HG02885 (cell line): ENCODE data around the gene PDE3A.
"Not testable (repeated sequence)": the region's sequence is repeated elsewhere in the genome, so short reads cannot be mapped to it uniquely, and the experiment has no call there.

Source experiments
- ATAC-seq: cut with Tn5 transposase; IDR thresholded peaks from one replicate; pipeline ENCODE4 v1.9.1; 2021; ENCODE audit warnings: mild to moderate bottlenecking; ENCODE audit not compliant: unreplicated experiment, poor library complexity

Gene PDE3A

DNA sequence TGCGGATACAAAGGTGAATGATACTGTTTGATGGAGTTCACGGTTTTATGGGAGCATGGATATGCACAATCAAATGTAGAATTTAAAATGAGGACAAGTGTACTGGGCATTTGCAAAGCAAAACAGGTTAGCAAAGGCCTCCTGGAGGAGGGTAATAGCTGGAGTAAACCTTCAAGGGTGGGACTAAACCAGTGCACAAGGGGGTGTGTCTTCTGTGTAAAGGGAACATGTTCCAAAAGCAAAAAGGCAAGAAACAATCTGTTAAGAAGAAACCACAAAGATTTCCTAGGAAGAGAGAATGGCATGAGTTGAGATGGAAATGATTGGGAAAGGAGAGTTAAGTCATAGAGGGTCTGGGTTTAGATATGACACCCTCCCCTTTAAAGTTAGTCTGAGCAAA lies 217.6 kb downstream of the PDE3A start:
- no peak for ATAC-seq

DNA sequence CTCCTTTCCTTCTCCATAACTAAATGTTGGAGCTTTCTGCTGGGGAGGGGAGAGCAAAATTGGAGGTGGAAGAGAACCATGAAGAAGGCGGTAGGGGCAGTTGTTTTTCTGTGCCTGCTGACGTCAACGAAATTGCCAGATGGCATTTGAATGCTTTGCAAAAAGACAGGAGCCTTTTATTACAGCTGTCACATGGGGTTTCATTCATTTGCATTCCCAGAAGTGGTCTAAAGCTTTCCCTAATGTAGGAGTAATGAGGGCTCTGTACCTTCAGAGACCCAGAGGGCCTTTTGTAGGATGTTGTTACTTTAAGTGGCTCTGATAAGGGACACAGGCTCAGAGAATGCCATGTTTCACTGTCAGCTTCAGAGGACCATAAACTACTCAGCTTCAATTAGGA lies 219.7 kb downstream of the PDE3A start:
- ATAC-seq = no peak

DNA sequence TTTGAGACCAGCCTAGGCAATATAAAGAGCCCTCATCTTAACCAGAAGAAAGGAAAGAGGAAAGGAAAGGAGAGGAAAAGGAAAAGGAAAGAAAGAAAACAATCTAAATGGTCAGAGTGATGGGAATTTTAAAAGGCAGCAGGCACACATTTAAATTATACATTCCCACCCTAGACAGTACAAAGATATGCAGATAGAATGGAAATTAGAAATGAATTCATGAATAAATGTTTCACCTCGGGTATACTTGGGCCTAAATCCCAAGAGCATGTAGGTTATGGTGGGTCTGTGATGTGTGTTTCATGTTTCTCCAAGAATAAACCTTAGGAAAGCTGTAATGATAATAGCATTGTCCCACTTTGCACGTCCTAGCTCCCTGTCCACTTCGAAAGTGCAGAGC lies 222.2 kb downstream of the PDE3A start:
- no peak for ATAC-seq

DNA sequence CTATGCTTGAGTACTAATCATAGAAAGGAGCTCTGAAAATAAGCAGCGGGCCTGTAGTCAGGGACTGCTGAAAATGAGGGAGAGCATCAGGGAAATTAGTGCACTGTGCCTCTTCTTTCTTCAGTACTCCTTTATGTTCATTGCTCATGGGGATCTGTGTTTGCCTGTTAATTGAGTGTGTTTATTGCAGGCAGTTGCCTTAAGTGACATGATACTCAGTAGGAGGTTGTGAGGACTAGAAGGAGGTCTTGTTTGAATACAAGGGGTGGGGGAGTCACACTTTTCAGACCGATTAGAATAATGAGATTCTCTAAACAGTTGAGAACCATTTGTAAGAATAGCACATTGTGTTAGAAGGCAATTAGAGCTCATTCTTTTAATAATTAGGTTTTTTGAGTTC lies 224.2 kb downstream of the PDE3A start:
- no peak for ATAC-seq

DNA sequence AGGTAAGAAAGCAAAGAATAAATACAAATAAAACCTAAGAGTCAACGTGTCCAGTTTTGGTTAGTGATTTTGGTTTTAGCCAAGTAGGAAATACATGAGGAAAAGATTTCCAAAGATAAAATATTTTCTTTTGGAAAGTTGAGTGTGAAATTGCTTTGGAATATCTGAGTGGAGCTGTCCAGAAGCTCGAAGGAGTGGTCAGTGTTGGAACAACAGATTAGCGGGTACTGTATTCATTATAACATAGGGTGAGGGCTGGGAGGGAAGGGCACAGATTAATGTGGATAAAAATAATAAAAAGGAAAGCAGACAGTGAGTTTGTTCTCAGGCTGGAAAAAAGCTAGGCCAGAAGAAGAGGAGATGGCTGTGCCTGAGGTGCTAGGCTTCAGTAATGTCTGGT lies 225.3 kb downstream of the PDE3A start:
- no peak for ATAC-seq

DNA sequence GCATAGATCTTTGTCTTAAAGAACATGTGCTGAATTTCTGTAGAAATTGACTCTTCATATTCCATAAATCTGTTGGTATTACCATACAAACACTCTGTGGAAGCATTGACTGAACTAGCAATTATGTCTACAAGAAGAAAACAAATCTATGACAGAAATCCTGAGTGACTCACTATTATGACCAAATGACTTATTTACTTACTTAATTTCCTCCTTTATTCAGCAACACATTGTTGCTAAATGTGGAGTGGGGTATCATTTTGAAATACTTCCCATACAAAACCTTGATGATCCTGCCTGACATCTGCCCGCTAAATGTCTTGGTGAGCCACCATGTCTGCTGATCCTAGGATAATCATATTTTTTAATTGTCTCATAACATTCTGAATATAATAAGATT lies 227.7 kb downstream of the PDE3A start:
- ATAC-seq = no peak

DNA sequence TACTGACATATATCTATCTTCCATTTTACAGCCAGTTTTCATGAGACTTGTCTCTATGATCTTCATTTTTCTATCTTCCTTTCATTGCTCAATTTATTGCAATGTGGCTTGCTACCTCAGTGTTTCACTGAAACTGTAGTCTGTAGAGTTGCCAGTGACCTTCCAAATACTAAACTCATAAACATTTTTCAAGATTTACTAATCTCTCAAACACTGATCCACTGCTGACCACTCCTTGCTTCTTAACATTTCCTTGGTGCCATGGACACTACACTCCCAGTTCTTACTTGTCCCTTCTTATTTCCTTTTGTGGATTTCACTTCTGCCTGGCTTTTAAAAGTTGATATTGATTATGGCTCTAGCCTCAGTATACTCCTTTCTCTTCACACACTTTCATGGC lies 231.4 kb downstream of the PDE3A start:
- ATAC-seq = no peak

DNA sequence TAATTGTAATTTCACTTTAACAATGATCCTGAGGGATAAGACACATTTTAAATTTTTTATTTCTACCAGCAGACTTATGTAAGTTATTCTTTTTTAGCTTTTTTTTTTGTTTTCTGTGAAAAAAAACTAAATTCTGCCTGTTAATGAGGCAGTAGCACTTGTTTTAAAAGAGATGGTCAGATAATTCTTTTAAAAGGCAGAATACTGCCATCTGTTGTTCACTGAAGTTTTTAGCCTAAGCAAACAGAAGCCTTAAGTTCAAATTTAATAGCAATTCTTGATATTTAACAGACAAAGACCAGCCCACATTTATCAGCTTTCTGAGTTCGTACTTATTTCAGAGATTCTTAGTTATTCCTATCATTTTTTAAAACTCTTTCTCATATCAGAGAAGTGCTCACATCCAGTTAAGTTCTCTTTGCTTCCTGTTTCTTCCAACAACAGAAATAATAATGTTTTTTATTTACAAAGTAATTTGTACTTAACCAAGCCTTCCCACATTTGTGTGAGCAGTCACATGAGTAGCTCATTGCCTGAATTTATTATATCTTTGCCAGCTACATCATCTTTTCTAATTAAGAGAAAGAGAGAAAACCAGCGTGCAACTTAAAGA lies 233.4 kb downstream of the PDE3A start:
- no peak for ATAC-seq

DNA sequence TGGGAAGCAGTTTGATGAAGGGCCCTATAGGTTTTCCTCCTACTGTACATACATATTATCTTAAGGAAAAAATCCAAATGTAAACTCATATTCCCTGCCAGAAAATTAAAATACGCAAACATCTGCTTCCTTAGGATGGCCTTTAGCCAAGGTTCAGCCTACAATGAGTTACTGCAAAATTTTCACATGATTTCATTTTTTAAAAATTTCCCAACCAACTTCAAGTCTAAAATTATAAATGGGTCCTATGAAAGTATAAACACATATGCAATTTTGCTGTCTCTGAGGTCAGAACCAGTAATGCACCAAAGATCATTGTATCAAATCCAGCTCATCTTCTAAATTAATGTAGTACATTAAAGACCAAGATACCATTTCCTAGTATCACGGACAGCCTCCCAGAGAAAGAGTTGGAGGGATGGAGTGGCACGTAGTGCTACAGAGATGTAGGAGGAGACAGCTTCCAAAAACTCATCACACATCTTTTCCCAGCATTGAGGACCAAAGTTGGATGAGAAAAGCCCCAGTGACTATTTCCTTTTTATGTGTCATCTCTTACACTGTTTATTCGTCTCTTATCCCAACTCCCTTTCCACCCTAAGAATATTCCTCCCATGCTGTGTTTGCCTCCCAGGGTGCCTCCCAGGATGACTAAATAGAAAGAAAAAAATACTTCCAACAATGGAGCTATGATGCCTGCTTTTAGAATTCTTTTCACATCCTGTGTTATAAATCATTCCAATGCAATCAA lies 234.5 kb downstream of the PDE3A start:
- no peak for ATAC-seq

DNA sequence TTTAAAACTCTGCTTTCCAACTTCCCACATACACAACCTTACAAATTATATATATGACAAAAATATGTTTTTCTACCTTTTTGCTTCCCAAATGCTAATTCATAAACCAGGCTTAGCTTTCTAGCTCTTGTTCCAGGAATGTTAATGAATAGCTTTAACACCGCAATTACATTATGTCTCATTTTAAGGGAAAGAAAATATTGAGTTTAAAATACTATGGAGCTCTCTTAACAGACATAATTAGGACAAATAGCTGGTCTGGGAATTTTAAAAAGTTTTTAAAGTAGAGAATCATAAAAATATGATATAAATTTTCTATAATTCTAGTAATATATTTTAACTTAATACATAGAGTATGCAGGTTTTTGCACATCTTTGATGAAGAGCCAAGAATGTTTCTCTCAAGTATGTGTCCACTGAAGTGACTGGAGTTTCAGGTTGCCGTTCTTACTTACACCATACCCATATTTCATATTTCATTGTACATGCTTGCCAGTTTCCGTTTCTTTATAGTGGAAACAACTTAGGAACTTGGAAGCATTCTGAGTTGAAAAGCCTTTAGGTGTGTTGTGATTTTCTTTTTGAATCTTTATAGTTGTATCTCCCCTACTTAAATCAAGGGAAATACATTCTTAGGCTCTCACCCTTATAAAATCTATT lies 236.2 kb downstream of the PDE3A start:
- ATAC-seq = no peak

DNA sequence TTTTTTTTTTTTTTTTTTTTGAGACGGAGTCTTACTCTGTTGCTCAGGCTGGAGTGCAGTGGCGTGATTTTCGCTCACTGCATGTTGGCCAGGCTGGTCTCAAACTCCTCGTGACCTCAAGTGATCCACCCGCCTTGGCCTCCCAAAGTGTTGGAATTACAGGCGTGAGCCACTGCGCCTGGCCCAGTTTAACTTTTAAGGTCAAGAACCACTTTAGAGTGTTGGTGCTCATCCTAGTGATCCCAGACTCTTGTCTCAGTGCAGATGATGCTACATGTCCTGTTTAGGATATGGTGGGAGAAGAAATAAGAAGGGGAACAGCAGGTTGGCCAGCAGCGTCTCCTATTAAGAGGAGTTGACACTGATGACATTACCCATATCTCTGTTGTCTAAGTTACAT lies 246.7 kb downstream of the PDE3A start:
- not testable (repeated sequence) for ATAC-seq

DNA sequence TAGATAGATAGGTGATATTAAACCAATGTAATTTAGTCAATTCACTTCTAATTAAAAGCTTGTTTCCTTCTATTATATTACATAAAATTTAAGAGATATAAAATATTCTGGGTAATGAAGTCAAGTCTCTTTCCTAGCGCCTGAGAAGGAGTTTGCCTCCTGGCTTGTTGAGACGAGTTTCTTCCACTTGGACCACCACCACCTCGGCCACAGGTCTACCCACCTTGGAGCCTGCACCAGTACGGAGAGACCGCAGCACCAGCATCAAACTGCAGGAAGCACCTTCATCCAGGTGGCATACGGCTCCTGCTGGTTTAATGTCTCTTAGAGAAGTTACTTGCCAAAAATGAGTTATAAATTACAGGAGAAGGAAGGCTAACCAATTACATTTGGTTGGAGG lies 247.8 kb downstream of the PDE3A start:
- no peak for ATAC-seq

DNA sequence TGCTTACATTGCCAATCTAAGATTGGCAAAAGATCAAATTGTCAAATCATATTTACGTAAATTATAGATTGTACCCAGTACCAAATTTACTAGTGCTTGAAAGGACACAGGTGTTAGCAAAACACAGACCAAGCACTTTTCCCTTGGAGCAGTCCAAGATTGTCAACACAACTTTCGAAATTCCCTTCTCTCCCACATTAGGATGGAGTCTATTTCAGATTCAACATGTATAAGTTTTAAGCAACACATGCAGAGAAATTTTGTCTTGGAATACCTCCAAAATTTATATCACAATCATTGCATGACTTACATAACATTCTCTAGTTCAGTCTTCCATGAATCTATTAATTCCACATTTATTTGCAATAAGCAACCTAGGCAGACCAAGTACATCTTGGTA lies 251.9 kb downstream of the PDE3A start:
- no peak for ATAC-seq

DNA sequence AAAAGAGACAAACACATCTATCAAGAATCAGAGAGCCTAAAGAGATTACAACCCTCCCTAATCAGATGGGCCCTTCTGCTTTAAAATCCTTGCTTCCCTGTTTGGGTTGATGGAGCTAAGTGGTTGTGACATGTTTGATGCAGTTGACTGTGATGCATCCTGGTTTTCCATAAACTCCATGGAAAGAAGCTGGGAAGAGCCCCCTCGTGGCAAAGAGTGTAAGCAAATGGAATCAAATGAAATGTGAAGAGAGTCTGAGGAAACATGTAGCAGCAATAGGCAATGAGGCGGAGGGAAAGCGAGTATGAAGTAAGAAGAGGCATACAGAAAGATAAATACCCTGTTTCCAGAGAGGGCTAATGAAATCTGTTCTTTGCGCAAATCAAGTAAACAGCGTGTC lies 256.4 kb downstream of the PDE3A start:
- ATAC-seq = no peak

DNA sequence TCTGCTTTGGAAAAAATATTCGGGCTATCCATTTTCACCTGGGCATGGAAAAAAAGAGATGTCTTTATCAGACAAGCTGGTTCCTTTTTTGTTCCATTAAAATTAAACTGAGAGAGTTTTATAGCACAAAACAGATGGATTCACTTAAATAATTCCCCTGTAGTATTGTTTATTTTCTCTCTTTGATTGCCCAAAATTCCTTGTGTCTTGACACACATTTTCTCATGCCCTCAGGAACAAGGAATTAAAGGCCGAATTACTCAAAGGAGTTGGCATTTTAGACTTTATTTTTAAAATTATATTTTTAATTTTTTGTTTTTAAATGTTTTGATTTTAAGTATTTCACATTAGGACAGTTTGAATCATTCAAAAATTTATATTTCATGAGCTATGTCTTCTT lies 257.2 kb downstream of the PDE3A start:
- no peak for ATAC-seq

DNA sequence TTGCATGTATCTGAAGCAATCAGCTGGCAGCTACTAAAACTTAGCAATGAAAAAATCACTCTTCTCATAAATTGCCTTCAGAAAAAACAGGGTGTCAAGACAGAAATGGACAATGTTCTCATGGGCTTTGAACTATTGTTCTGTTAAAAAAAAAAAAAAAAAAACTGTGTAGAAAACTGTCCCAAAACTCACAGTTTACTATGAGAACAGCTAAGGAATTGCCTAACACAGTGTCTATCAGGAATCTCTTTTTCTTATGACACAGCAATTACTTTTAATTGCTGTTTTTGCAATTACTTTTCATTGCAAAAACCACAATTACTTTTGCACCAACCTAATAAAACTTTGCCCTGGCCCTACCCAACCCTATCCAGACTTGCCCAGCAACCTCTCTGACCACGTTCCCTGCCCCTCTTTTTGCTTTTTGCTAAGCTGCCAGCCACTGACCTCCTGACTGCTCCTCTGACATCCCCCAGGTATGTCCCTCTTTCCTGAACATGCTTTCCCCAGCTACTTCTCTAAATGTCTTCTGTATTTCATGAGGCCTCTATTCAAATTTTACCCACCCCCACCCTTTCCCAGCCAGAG lies 258.8 kb downstream of the PDE3A start:
- ATAC-seq = no peak

DNA sequence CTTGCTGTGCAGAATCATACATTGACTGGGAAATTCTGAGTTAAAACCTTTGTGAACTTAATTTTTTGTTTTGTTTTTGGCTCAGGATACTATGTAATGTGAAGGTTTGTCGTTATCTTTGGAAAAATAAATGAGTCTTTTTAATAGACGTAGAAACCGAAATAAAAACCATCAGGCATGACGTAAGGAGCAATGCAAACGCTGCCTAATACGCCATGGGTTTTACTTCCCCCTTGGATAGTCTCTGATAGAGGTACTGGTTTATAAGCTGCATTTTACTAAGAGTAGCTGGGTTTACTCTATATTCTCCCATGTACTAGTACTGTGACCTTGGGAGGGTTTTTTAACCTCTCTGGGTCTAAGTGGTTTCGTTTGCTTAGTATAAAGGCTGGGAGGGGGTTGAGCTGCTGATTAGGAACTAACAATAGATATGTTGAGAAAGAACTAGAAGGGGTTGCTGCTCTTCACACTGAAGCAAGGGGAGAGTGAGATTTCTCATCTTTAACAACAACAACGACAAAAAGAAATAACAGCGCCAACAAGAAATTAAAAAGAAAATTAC lies 260.0 kb downstream of the PDE3A start:
- ATAC-seq = no peak

DNA sequence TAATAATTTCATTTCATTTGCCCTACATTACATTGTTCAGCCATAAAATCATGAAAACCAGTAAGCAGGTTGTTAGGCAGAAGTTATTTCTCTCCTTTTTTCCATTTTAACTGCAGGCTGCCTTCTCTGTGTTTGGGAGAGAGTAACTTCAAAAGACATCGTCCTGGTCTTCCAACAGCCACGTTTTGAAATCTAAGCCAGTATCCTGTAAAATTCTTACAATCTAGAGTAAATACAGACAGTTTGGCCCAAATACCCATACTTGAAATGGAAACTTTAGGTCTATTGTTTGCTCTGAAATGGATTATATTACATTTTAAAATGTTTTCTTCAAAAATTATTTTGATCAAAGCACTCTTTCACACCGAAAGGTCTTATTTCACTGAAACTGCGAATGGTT lies 260.7 kb downstream of the PDE3A start:
- no peak for ATAC-seq

DNA sequence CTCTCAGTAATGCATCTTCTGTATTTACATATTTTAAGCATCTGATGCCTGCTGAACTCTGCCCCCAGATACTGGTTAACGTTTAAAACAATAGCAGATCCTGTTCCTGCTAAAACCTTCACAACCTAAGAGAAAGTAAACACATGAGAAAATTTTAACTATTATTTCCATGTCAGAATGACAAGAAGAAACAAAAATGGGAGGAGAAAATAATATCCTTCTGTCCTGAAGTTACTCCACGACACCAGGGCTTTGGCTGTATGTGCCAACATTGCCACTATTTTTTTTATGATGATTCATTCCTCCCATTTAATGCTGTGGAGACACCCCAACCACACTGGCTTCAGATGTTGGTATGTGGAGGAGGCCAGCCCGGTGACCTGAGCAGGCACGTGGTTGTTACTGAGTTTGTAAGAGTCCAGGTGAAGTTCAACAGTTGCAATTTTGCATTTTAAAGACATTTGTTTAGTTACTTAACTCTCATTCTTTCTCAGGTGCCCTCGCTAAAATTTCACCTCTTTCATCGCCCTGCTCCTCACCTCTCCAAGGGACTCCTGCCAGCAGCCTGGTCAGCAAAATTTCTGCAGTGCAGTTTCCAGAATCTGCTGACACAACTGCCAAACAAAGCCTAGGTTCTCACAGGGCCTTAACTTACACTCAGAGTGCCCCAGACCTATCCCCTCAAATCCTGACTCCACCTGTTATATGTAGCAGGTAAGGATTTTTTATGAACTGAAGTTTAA lies 261.2 kb downstream of the PDE3A start:
- ATAC-seq = no peak

DNA sequence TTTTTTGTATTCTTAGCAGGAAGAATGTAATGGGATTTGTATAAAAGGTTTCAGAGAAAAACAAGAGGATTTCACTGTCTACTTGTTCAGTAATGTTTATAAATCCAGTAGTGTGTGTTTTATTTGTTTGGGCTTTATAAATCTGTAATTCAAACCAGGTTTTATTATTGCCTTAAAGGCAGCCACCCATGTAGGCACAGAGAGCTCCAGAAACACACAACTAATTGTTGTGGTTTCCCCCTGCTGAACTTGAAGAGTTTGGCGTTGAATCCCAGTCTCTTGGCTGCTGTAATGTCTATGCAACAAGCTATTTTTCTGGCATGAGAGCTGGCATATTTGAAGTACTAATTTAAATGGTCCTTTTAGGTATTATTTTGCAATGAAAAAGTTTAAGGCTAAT lies 263.4 kb downstream of the PDE3A start:
- no peak for ATAC-seq
